Dermis blood vessel endothelial cell (primary cell): ENCODE results near the gene MZT2A. TPM values are rescaled to one million over a fixed set of nuclear protein-coding genes. Genes with fewer than 3 reads are reported as not detected.
"Not testable (repeated sequence)": the region's sequence is repeated elsewhere in the genome, so short reads cannot be mapped to it uniquely, and the experiment has no call there.

ENCODE experiments used
- DNase-seq: peaks from one replicate; pipeline ENCODE4 v3.0.0; 2010
- total RNA-seq: library from RNA; depleted of rRNA; stranded (reverse); fragments of >200 nt; gene quantifications from 2 replicates; pipeline ENCODE4 v1.2.3, GENCODE V29; 2014

The MZT2A gene
- total RNA-seq, 1 donor from 2014 or later, result 140 TPM

DNA sequence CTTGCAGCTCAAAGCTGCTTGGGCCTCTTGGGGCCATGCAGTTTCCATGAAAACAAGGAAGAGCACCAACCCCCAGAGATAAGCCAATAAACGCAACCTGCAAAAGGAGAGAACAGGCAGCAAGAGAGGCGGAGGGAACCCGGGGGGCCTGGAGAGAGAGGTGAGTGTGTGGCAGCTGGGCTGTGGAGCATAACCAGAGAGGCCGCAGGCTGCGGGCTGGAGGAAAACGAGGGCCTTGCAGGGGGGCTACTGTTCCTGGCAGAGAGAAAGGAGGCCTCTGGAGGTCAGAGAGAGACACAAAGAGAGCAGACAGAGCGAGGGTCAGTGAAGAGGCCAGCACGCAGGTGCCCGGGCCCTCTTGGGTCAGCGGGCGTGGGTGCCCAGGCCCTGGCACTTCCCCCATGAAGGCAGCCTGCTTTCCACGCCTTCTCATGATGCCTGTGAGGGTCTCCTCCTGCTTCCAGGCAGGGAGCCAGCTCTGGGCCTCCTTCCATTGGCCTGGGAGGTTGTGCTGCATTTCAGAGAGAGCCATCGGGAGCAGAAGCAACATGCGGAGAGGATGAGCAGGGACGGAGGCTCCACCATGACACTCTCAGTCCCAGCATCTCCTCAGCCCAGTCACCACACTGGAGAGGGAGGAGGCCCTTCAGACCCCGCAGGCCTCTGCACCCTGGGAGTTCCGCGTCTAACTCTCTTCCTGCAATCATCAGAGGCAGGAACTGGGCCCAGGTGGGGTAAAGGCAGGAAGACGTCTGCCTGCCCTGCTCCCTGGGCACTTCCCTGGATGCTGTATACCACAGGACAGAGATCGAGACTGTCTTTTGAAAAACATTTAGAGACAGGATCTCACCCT, 1.4 kb downstream of the MZT2A start:
- DNase-seq, result peak; percentile 24

DNA sequence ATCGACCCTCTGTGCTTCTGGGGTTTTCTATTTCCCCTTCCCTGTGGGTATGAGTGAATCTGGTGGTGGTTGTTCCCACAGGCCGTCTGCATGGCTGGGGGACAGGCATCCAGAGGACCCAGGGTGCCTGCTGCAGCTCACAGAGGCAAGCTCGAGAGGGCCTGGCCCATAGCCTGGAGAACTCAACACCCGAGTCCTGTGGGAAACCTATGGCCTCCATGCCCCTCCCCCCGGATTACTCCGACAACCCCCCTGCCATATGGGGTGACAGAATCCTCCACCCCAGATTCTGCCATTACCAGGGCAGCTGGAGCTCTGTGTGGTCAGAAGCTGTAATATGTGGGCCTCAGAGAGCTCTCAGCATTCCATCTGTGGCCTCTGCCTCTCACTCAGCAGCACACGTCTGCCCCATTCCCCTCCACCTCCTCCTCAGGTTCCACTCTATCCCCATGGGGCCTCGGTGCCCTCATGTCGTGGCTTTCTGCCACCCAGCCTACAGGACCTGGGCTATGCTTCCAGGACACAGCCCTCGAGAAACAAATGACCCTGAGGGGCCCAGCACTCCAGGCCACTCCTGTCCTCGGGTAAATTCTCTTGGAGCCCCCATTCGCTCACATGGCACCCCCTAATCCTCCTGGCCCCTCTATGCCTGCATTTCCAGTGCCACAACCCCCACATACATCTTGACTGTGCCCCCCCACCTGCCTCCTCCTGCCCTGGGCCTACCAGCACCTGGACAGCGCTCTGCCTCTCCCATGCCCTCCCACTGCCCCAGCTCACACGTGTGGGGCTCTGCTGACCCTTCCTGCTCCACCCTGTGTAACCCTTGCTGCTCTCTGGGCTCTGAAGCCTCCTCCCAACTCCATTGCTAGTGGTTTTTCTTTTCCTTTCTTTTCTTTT, 3.6 kb downstream of the MZT2A start:
- DNase-seq, result peak; percentile 3

DNA sequence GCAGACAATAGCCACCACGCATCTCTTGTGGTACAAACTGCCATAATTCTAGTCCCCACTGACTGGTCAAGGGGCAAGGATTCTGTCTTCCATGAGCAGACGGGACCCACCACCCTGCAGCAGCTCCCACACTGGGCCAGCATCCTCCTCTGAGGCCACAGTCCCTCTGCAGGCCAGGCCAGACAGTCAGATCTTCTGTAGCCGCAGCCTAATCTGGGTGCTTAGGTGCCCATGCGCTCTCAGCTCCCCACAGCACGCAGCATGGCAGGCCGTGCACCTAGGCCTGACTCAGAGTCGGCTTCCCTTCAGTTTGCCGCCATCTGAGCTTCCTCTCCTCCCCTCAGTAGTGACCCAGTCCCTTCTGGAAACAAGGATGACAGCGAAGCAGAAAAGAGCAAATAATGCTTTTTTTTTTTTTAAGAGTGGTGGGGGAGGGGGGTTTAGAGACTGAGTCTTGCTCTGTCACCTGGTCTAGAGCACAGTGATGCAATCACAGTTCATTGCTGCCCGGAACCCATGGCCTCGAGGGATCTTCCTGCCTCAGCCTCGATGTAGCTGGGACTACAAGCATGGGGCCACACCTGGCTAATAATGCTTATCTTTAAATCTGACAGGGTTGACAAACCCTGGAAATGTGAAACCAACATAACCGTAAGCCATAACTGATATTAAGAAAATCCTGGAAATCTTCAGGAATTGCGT, 5.8 kb downstream of the MZT2A start:
- not testable (repeated sequence) for DNase-seq

DNA sequence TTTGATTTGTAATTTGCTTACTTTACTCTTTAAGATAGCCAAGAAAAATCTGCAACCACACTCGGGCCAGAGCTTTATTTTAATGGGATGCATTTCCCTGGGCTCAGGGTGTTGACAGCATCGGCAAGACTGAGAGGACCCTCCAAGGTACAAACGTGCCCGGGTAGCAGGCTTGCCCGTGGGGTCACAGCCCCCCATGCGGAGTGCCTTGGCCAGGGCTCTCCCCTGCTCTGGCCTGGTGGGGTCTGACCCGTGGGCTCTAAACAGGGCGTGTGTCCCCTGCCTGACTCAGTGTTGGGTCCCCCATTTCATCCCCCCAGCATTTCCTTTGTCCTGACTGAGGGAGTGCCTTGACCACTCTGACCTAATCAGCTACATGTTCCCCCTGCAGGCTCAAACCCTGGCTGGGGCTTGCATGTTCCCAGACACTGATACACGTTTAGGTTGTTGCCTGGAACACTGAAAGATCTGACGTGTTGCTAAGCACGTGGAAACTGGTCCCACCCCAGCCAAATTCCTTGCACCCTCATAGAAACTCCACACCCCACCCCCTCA, 7.2 kb downstream of the MZT2A start:
- not testable (repeated sequence) for DNase-seq

DNA sequence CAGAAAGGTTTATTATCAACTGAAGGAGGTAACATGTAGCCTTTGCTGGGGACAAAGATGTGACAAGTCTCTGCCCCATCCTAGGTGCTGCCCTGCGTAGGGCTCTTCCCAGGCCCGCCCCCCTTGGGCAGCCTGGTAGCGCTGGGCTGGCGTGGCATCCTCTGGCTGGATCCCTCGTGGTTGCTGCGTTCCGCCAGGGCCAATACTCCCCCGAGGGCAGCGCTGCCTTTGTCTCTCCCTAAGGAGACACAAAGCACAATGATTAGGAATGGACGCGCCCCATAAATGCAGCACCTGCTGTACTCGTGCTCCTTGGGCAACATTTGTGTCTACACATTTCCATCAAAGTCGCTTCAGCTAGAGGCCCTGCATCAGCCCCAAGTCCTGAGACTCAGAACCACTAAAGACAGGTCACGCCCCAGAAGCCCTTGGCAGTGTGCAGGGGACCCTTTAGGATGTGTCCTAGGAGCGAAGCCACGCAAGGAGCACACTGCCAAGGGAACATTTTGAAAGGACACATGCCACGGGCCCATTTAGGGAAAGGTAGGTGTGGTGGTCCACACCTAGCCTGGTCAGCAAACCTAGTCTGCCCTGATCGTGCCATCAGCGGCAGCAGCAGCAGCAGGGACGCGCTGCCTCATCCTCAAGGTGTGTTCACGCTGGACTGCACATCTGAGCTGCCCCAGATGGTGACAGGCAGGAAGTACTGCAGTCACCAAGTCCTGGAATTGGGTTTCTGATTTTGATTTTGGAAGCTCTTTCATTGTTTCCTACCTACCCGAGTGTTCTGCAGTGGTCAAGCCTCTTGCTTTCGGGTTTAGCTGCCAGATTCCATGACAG, 8.0 kb downstream of the MZT2A start:
- DNase-seq, result not testable (repeated sequence)

DNA sequence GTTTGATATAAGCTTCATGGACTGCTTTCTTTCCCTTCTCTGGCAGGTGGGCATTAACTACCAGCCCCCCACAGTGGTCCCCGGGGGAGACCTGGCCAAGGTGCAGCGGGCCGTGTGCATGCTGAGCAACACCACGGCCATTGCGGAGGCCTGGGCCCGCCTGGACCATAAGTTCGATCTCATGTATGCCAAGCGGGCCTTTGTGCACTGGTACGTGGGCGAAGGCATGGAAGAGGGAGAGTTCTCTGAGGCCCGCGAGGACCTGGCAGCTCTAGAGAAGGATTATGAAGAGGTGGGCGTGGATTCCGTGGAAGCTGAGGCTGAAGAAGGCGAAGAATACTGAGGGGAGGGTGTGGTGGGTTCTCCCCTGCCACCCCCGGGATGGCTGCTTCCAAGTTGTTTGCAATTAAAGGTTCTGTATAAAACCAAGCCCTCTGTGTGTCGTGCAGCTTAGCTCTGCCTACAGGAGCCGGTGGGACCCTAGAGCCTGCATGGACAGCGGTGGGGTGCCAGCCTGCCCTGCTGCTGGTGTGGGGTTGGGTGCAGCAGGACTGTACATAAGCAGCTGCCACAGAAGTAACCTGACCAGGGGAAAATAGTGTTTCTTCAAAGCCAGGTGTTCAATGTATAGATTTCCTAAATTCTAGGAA, 9.6 kb downstream of the MZT2A start:
- DNase-seq, result not testable (repeated sequence)

DNA sequence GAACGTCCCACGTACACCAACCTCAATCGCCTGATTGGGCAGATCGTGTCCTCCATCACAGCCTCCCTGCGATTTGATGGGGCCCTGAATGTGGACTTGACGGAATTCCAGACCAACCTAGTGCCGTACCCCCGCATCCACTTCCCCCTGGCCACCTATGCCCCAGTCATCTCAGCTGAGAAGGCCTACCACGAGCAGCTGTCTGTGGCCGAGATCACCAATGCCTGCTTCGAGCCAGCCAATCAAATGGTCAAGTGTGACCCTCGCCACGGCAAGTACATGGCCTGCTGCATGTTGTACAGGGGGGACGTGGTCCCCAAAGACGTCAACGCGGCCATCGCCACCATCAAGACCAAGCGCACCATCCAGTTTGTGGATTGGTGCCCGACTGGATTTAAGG, 11.8 kb downstream of the MZT2A start:
- DNase-seq, result not testable (repeated sequence)

DNA sequence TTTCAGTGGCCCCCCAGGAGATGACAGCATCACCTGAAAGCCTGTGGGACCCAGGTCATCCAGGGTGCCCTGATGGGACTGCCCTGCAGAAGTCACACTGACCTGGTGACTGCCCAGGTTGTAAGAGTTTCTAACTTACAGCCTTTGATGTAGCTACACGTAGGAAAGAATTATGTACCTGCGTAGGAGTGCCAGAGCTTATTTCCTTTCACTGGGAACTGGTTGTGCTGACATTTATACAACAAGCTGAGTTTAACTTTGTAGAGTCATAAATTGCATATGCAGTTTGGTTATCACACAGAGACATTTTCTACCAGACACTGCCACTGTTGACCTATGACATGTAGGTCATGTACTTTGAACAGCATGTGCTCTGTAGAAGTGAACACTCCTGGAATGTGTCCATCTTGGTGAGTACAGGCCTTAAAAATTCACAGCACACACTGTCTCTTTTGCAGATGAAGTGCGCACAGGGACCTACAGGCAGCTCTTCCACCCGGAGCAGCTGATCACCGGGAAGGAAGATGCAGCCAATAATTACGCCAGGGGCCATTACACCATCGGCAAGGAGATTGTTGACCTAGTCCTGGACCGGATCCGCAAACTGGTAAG, 13.2 kb downstream of the MZT2A start:
- not testable (repeated sequence) for DNase-seq

DNA sequence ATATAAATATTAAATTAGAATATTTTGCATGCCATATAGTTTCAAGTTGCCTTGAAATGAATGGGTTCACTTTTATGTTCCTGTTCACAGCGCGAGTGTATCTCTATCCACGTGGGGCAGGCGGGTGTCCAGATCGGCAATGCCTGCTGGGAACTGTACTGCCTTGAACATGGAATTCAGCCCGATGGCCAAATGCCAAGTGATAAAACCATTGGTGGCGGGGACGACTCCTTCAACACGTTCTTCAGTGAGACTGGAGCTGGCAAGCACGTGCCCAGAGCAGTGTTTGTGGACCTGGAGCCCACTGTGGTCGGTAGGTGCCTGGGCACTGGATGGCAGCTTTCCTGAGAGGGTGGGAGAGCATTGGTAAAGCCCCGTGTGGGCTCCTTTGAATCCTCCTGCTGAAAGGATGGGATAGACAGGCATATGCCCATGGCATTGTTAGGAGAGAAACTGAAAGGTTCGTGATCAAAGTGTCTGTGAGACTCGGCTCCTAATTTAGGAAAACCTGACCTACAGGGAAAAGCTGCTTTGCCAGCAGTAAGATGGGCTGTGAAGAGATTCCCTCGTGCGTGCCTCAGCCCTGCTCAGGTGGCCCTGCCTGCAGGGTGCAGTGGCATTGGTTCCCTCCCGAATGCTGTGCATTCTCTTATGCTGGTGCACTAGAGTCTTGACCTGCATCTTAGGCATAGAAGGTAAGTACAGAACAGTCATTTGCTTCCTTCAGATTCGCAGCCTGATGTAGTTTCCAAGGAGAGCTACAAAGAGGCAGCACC, 13.9 kb downstream of the MZT2A start:
- not testable (repeated sequence) for DNase-seq

DNA sequence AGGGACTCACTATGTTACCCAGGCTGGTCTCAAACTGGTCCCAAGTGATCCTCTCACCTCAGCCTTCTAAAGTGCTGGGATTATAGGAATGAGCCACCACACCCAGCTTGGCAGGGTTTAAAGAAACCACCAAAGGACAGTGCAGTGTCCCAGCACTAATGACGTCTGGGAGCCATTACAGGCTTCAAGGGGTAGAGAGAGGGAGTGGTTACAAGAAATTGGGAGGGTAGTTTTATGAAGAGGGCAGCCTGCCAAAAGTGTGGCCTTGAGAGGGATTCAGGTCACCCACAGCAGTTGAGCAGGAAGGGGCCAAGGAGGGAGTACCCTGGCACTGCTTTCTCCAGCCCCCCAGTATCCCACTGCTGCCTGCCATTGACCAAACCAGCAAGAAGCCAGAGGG, 15.0 kb downstream of the MZT2A start:
- DNase-seq, result not testable (repeated sequence)

DNA sequence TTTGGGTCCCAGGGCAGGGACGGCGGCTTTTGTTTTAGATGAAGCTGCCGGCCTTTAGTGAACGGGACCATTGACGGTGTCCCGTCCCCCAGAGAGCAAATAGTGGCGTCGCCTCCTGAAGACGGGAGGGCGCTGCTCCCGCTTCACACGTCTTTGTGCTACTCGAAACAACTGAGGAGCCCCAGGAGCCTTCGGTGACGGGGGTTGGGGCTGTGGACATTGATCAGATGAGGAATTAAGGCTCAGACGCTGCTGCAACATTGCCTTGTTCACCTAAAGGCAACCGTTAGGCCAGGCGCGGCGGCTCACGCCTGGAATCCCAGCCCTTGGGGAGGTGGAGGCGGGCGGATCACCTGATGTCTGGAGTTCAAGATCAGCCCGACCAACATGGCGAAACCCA, 15.8 kb downstream of the MZT2A start:
- DNase-seq, result not testable (repeated sequence)

DNA sequence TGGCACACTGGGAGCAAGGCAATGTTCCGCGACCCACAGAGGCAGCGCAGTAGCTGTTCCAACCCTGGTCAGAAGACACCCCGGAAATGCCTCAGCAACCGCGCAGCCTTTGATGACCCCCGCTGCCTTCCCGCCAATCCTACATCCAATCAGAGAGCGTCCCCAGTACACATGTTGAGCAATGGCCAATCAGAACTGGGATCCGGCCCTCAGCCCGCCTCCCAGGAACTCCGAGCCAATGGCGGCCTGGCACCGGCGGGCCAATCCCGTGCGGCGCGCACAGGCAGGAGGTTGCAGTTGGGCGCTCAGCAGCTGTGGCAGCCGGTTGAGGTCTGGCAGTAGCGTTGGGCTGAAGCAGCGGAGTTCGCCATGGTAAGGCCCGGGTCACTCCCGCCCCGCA, 16.4 kb downstream of the MZT2A start, which contains the start of gene TUBA3D:
TSS of gene TUBA3D (plus strand) at position 289 of the 400 bp plus-strand sequence. CDS start at position 370, 81 bp downstream.
- DNase-seq, result no peak

DNA sequence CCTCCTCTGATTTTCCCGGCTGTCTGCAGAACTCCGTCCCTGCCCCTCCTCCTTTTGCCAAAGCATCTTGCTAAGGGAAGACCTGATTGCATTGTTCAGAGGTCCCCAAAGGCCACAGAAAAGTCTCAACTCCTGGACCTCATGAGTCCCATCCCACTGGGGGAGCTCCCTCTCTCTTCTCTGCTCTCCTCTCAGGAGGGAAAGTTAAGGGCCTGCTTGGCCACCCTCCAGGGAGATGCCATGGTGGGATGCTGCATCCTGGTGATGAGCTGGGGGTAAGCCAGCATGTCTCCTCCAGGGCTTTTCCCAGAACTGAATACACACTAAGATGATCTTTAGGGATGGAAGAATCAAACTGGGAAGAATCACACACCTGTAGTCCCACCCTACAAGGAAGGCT, 18.9 kb downstream of the MZT2A start:
- DNase-seq, result not testable (repeated sequence)

DNA sequence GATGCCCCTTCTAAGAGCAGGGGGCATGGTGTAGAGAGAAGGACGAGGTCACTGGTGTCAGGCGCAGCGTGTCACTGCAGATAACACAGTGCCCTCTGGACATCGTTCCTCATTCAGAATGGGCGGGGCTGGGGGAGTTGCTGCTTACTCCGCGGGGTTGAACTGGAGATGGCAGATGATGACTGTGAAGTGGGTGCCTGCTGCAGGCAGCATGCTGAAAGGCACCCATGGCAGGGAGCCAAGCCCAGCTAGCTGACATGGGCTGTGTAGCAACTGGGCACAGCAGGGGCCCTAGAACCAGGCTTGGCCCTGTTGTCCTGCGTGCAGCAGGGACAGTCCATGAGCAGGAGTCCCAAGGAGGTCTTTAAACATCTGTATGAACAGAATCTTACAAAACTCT, 20.6 kb downstream of the MZT2A start:
- not testable (repeated sequence) for DNase-seq

DNA sequence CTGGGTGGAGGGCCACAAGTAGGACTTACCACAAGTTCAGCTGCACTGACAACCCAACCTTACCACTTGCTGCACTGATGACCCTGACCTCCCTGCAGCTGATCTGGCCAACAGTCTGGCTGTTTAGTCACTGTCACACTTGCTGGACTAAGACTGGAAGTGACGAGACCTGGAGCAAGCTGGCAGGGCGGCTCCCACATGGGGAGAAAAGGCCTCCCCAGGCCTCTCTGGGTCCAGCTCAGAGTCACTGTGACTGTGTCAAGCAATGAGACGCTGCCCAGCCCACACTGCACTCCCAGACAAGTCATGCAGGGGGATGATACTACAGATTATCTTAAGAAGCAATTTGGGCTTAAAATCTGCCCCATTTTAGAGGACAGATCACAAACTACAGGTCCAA, 21.3 kb downstream of the MZT2A start:
- DNase-seq, result not testable (repeated sequence)

DNA sequence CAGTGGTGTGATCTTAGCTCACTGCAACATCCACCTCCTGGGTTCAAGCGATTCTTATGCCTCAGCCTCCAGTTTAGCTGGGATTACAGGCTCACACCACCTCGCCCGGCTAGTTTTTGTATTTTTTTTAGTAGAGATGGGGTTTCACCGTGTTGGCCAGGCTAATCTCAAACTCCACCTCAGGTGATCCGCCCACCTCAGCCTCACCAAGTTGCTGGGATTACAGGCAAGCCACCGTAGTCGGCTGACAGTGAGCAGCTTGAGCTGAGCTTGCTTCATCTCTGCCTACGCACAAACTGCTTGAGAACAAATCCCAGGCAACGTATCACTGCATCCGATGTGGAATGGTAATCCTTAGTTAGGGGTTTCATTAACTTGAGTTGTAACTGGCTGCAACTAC, 24.5 kb downstream of the MZT2A start:
- DNase-seq, result not testable (repeated sequence)

DNA sequence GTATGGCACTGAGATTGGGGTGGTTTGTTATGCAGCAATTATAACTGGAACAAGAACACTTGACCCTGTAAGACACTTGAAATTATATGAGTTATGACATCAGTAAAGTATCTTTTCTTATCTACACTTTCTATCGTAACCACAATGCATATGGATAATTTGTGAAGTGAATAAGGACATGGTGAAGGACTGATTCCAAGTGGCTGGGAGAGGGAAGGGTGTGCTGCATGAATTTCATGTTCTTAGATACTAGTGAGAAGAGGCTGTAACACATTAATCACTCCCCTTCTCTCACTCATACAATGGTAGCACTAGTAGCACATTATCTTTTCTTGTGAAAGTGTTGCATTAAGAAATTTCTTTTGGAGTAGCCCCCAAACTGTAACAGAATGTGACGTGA, 37.3 kb downstream of the MZT2A start:
- not testable (repeated sequence) for DNase-seq

DNA sequence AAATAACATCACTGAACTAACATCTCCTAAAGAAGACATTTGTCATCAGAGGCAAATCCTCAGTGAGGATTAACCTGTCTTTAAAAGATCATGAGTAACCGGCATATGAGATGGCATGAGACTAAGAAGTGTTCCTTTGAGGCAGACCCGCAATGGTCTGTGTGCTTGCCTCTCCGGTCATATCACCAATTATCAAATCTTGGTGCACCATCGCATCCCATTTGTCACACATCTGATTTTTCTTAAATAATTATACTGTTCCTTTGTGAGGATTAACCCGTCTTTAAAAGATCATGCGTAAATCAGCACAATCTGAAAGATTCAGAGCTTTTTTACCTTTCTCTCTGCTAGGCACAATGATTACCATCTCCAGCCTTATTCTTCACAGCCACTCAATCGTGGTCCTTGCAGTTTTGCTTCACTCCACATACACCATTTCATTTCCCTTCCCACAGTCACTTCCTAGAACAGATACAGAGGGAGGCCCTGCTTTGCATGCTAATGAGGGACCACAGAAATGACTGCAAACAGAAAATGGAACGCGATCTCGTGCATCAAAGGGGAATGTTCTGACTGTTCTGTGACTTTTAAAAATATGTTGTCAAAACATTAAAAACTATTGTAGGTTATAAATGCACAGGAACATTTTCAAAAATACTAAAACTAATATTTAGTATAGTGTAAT, 40.8 kb downstream of the MZT2A start:
- DNase-seq, result not testable (repeated sequence)

DNA sequence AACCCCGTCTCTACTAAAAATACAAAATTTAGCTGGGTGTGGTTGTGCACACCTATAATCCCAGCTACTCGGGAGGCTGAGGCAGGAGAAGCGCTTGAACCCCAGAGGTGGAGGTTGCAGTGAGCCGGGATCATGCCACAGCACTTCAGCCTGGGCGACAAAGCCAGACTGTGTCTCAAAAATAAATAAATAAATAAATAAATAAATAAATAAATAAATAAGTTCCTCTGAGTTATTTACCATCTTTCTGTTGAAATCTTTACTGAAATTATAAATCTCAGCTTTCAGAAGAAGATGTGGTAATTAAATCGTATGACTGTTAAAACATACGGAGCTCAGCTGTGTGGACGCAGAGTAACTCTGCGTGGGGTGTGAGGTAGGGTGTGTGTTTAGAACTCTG, 44.2 kb downstream of the MZT2A start:
- DNase-seq, result not testable (repeated sequence)
